GM21381 (cell line): ENCODE data around the gene BACH1.

ENCODE experiments used
- ATAC-seq: cut with Tn5 transposase; IDR thresholded peaks from one replicate; pipeline ENCODE4 v1.9.1; 2021; ENCODE audit warnings: mild to moderate bottlenecking, moderate library complexity; ENCODE audit not compliant: unreplicated experiment

BACH1 gene

DNA sequence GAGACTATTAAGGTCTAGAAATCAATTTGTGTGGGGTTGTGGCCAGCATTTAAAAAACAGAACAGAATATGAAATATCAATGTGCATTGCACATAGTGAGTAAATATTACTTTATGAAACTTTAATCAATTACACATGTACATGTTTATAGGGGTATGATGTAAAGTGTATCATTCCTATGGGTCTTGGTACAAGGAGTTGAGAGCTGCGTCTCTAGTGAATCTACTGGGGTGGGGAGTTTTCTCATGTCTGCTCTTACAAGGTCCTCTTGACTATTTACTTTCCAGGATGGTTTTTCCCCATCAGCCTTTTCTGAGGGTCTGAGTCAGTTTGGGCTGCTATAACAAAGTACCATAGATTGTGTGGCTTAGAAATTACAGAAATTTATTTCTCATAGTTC lies 75.8 kb downstream of the BACH1 start:
- no peak for ATAC-seq

DNA sequence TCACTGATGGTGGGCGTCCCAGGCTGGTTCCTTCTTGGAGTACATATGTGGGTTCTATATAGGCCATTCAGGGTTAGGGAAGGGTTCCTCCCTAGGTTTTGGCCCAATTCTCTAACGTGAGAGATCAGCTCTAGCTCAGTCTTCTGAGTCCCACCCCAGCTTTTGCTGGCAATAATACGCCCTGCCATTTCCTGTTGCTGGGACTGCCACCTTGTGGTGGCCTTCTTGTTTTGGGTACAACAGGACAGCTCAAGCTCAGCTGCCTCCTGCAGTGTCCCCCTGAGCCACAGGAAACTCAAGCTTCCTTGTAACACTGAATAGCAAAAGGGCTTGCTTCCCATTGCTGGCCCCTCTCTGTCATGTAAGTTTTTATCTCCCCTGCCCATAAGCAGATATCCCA lies 77.8 kb downstream of the BACH1 start:
- peak; percentile 56 for ATAC-seq

DNA sequence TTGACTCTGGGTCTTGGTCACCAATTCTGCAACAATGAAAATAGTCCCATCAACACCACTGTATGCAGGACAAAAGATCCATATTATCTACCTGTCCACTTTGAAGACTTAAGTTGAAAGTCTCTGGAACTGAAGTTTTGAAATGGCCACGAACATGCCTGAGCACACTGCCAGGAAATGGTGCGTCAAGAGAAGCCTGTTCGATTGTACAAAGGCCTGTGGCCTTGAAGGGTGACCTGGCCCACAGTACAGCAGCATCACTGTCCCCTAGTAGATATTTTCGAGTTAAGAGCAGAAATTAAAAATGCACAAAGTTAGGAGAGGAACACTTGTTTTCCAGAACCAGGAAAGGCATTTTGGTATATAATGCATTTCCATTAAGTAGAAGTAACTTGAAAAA lies 78.5 kb downstream of the BACH1 start:
- no peak for ATAC-seq

DNA sequence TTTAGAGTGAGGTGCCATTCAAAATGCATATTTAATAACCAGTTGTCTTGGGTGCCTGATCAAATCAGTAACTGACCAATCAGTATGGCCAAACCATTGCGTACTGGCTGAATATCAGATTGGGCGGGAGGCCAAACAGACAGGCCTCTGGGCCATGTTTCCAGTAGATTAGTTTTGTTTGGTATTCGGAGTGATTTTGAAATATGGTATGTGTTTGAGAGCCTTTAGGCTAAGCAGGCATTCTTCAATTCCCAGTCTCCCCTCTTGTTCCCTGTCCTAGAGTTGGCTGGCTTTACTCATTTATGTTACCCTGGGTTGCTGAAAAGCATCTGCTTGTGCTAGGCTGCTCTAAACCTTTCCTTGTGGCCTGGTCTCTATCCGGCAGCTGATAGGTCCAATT lies 80.1 kb downstream of the BACH1 start:
- ATAC-seq, result no peak

- no peak for ATAC-seq
Measured at GRCh38 chr21:29379517-29380054, 80.9 kb downstream of the BACH1 start.

GRCh38 chr21:29382030-29382654 lies 83.4 kb downstream of the BACH1 start:
- ATAC-seq, result no peak

DNA sequence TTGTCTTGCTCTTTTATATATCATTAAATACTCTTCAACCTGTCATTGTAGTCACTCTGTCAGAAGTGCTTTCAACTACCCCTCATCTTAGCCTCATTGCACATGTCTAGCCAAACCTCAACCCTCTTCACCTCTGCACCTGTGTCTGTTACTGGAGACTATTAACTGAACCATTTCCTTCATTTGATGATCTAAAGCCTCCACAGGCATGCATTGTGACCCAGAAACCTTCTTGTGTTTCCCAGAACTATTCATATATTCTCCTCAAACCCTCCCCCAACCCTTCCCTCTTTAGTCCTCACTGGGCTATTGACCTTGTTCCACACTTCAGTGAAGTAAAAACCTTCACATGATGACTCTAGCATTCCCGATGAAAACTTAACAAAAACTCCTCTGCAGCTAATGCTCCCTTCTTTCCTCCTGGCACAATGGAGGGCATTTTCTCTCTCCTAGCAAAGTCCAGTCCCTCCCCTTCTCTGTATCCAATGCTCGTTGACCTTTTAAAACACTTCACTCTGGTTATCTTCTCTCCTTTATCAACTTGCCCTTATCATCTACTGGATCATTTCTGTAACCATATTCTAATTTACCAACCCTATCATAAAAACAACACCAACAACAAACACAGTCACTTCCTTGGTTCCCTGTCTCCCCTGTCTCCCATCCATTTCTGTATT lies 86.1 kb downstream of the BACH1 start:
- ATAC-seq, result no peak

GRCh38 chr21:29385934-29386520 lies 87.3 kb downstream of the BACH1 start:
- ATAC-seq, result no peak

- ATAC-seq, result no peak
Measured at GRCh38 chr21:29386803-29387202, 88.1 kb downstream of the BACH1 start.

DNA sequence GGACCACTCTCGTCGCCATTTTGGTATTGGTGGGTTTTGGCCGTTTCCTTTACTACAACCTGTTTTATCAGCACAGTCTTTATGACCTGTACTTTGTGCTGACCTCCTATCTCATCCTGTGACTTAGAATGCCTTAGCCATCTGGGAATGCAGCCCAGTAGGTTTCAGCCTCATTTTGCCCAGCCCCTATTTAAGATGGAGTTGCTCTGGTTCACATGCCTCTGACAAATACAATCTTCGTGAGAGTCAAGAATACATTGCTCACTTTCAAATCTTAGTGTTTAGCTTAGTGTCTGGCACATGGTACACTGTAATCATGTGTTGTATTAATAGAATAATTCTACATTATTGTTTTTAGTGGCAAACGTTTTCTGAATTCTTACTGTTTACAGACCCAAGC lies 88.9 kb downstream of the BACH1 start:
- ATAC-seq, result no peak

DNA sequence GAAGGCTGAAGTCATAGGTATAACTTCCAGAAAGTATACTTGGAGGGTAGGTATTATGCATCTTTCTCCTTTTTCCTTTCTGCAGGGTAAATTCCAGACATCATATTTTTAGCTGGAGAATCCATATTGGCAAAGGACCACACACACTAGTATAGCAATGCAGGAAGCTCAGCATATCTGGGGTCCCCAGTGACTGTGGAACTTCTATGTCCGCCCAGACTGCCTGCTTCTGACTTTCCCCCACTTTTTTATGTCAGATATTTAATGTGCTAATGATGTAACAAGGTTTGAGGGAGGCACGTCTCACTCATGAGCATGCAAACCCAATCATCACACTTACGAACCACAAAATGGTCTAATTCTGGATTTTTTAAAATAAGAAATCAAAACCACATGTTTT lies 90.4 kb downstream of the BACH1 start:
- no peak for ATAC-seq

DNA sequence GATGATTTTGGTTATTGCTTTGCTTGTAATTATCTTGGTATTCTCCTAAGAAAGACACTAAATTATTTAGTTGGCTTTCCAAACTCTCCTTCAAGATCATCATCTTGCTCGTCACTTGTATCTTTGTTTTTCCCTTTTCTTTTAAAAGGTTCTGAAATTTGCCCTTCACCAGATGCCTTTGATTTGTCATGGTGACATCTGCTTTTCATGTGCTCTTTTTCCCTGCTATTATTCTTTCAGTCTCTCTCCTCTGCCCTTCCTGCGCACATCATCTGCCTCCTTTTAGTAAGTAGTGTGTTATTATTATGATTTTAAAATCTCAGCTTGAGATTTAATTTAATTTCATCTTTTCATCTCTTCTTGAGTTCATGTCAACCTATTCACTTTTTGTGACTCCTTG lies 92.1 kb downstream of the BACH1 start:
- ATAC-seq, result no peak

DNA sequence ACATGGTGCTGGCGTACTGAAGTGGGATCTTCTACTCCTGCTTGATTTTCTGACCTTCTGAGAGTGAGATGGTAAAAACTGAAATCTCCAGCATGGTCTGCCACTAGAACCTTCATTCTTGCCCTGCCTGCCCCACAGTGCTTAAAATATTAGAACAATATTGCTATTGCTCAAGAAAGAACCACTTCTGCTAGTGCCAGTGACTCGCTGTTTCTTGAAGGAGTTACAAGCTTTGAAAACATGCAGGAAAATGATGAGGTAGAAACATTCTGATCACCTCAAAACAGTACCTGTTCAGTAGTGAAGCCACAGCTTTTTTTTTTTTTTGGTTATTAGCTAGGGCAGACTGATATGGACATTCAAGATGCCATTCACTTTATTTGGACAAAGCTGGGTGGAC lies 95.3 kb downstream of the BACH1 start:
- ATAC-seq, result no peak
